Measurements from ENCODE around the gene NOL3. TPM values are rescaled to one million over a fixed set of nuclear protein-coding genes. Genes with fewer than 3 reads are reported as not detected.

NOL3 gene
- total RNA-seq, 4 donors from 2014 or later: 38.3 to 97.0 (median 63.5) TPM

DNA sequence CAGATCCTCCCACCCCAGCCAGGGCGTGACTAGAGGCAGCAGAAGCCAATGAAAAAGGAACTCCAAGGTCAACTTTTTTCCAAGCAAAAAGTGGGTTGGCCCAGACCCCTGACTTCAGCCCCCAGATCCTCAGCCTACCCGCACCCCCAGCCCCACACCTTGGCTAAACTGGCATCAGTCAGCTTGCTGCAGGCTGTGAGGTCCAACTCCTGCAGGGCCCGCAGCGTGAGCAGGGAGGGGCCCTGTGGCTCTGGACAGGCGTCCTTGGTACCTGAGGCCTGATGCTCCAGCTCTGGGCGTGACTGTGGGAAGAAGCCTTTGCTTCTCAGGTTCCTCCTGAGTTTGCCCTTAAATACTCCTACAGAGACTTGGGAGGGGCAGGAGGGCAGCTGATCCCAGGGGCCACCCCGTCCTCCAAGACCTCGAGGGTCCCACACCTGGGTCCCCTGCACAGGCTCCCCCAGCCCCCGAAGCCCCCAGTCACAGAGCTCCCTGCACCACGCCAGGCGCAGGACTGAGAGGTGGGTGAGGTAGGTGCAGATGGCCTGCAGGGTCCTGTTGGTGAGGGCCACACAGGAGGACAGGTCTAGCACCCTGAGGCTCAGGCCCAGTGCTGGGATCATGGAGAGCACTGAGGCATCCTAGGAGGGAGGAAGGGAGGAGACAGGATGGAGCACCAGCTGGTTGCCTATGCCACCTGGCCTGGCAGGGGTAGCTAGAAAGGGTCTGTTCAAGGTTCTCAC is 38.0 kb downstream of the NOL3 start:
- intact Hi-C loops (cut with DNase I): no loop called here
- H3K9me3 ChIP-seq: no peaks in the 10 kb centered on the region
- no peaks in the 10 kb centered on the region for H3K27me3 ChIP-seq
- H3K27ac ChIP-seq: no peak overlapping the region
- H3K4me3 ChIP-seq (replicated peaks in 1 of 3): no peak overlapping the region
- no peak for DNase-seq
- WGBS, 2 donors: 90 to 96% methylated on average over 8 to 11 of the region's 11 CpGs
- TF ChIP-seq, protein P1, sequence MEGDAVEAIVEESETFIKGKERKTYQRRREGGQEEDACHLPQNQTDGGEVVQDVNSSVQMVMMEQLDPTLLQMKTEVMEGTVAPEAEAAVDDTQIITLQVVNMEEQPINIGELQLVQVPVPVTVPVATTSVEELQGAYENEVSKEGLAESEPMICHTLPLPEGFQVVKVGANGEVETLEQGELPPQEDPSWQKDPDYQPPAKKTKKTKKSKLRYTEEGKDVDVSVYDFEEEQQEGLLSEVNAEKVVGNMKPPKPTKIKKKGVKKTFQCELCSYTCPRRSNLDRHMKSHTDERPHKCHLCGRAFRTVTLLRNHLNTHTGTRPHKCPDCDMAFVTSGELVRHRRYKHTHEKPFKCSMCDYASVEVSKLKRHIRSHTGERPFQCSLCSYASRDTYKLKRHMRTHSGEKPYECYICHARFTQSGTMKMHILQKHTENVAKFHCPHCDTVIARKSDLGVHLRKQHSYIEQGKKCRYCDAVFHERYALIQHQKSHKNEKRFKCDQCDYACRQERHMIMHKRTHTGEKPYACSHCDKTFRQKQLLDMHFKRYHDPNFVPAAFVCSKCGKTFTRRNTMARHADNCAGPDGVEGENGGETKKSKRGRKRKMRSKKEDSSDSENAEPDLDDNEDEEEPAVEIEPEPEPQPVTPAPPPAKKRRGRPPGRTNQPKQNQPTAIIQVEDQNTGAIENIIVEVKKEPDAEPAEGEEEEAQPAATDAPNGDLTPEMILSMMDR (IDR thresholded peaks at IDR 0.05): no peak
- TF ChIP-seq POLR2A (IDR thresholded peaks at IDR 0.05): no peak
- no peaks in the 10 kb centered on the region for H3K4me1 ChIP-seq
- H3K36me3 ChIP-seq: peaks cover 4% of the 10 kb centered on the region in 2 donors

DNA sequence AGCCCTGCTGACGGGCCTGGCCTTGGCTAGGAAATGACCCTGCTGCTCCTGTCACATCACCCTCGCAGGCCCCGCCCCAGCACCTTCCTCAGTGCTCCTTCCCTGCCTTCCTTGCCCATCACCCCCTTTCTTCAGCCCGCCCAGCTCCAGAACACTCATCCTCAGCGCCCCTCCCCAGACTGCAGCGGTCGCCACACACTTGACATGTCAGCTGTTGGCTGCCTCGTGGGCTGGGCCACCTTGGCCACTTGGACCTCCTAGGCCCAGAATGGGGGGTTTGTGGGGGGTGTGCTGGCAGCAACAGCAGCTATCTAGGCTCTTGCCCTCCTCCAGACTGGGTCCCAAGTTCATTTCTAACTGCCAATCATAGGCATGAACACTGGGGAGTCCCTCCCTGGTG is 39.2 kb downstream of the NOL3 start:
- Histone ChIP-seq H3K4me1 (no peaks in the 10 kb centered on the region), H3K9me3 (no peaks in the 10 kb centered on the region), H3K27ac (no peak overlapping the region), H3K27me3 (no peaks in the 10 kb centered on the region), H3K4me3 (replicated peaks in 1 of 3) (no peak overlapping the region), H3K36me3 (no peaks in the 10 kb centered on the region)
- WGBS, 2 donors: 78 to 83% methylated on average over 8 of the region's 8 CpGs
- no peak for TF ChIP-seq POLR2A (IDR thresholded peaks at IDR 0.05)
- TF ChIP-seq, protein P1 (IDR thresholded peaks at IDR 0.05): no peak
- intact Hi-C loops (cut with DNase I): no loop called here
- no peak for DNase-seq

DNA sequence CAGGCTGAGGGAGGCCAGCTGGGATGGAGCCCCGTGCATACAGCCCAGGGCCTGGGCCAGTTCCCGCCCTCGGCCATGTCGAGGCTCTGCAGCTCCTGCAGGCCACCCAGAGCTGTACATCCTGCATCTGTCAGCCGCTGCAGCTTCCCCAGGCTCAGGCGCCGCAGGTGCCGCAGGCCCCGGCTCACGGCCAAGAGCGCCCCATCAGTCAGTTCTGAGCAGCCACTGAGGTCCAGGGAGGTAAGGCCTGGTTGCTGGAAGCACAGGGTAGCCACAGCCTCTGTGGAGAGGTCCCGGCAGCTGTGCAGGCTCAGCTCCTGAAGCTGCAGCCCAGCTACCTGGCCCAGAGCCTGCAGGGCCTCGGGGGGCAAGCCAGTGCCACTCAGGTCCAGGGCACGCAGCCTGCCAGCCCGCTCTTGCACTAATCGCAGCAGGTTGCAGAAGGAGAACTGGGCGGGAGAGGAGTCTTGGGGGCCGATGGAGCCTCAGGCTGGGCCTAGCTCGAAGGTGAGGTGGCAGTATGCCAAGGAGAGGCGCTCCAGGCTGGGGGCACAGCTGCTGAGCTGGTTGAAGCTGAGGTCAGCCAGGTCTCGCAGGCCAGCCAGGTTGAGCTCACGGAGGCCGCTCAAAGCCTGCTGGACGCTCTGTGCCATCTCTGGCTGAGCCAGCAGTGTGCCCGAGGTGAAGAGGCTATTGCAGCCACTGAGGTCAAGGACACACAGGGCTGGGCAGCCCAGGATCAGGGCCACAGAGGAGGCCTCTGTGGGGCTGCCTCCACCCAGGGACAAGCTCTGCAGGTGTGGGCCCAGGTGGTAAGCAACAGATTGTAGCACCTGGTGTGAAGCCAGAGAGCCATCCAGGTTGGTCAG is 40.0 kb downstream of the NOL3 start:
- Histone ChIP-seq H3K36me3 (no peaks in the 10 kb centered on the region), H3K4me3 (replicated peaks in 1 of 3) (no peak overlapping the region), H3K4me1 (no peaks in the 10 kb centered on the region), H3K27ac (no peak overlapping the region), H3K27me3 (no peaks in the 10 kb centered on the region), H3K9me3 (no peaks in the 10 kb centered on the region)
- DNase-seq: no peak
- 84 to 88% methylated on average over 6 to 7 of the region's 25 CpGs for WGBS, 2 donors
- TF ChIP-seq, protein P1 (IDR thresholded peaks at IDR 0.05): no peak
- no peak for TF ChIP-seq POLR2A (IDR thresholded peaks at IDR 0.05)
- intact Hi-C loops (cut with DNase I): no loop called here

DNA sequence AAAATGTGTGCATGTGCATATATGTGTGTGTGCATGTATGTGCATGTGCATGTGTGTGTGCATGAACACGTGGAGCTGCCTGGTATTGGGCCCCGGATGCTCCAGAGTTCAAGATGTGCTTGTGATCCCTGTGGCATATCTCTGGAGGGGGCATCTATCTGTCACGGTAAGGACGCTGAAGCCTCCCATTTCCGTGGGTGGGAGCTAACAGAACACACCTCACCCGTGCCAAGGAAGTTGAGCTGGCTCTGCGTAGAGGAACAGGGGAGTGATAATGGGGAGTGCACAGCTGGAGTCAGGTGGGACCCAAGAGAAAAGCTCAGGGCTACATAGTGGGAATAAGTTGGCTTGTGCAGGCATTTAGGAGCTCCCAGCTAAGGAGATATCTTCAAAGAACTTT is 41.3 kb downstream of the NOL3 start:
- 82 to 93% methylated on average over 7 of the region's 7 CpGs for WGBS, 2 donors
- DNase-seq: no peak
- Histone ChIP-seq H3K27ac (no peak overlapping the region), H3K27me3 (no peaks in the 10 kb centered on the region), H3K4me3 (replicated peaks in 1 of 3) (no peak overlapping the region), H3K9me3 (no peaks in the 10 kb centered on the region), H3K4me1 (no peaks in the 10 kb centered on the region), H3K36me3 (no peaks in the 10 kb centered on the region)
- intact Hi-C loops (cut with DNase I): no loop called here
- no peak for TF ChIP-seq POLR2A (IDR thresholded peaks at IDR 0.05)
- TF ChIP-seq, protein P1 (IDR thresholded peaks at IDR 0.05): no peak

DNA sequence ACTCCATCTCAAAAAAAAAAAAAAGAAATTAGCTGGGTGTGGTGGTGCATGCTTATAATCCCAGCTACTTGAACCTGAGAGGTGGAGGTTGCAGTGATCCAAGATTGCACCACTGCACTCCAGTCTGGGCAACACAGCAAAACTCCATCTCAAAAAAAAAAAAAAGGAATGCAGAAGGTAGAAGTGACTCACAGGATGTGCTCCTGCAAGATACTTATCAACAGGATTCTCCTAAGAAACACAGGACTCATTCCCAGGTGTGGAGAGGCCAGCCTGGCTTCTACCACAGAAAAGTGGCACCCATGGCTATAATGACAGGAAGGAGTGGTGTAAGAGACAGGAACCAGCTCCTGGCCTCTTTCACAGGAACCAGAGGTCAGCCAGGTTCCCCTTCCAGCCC is 42.4 kb downstream of the NOL3 start:
- Histone ChIP-seq H3K4me3 (replicated peaks in 1 of 3) (no peak overlapping the region), H3K9me3 (no peaks in the 10 kb centered on the region), H3K36me3 (no peaks in the 10 kb centered on the region), H3K4me1 (no peaks in the 10 kb centered on the region), H3K27me3 (no peaks in the 10 kb centered on the region), H3K27ac (no peak overlapping the region)
- no peak for TF ChIP-seq POLR2A (IDR thresholded peaks at IDR 0.05)
- TF ChIP-seq, protein P1 (IDR thresholded peaks at IDR 0.05): no peak
- no peak for DNase-seq
- intact Hi-C loops (cut with DNase I): no loop called here
